GM12892 (cell line): ENCODE results near the gene NDFIP1.

ENCODE experiments used
- POLR2A ChIP-seq: IDR thresholded peaks from 2 replicates; pipeline ENCODE4 v1.6.1; 2011; ENCODE audit warnings: low read depth, low read length, control low read depth
- POLR2AphosphoS5 ChIP-seq: IDR thresholded peaks from 2 replicates; pipeline ENCODE4 v1.6.1; 2011; ENCODE audit warnings: low read depth, low read length, control low read depth
- TAF1 ChIP-seq: IDR thresholded peaks from 2 replicates; pipeline ENCODE4 v1.6.1; 2011; ENCODE audit warnings: low read depth, mild to moderate bottlenecking, control low read depth, low read length, borderline replicate concordance

DNA sequence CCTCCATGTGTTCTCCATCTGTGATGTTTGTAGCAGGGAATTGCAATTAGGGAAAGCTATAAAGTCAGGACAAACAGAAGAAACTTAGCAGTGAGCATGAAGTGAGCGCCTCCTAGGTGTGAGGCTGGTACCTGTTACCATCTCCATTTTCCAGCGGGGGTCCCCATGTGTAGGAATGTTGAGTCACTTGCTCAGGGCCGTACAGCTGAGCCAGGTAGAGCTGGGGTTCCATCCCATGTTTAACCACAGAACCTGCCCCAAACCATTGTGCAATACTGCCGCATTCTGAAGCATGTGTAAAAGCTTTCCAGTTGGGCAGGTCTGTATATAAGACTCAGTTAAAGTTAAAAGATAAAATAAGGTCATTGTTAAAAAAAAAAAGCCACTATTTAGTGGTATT, 62.7 kb downstream of the NDFIP1 start:
- TF ChIP-seq POLR2A (no peak), TAF1 (no peak), POLR2AphosphoS5 (no peak)
